ENCODE results near the gene SERTAD1. TPM values are rescaled to one million over a fixed set of nuclear protein-coding genes. Genes with fewer than 3 reads are reported as not detected.
"Not testable (repeated sequence)": the region's sequence is repeated elsewhere in the genome, so short reads cannot be mapped to it uniquely, and the experiment has no call there.

The SERTAD1 gene
- 14.8 and 15.4 TPM in 2 replicates for total RNA-seq (2014; rRNA removed; shearing (Covaris generic))

DNA sequence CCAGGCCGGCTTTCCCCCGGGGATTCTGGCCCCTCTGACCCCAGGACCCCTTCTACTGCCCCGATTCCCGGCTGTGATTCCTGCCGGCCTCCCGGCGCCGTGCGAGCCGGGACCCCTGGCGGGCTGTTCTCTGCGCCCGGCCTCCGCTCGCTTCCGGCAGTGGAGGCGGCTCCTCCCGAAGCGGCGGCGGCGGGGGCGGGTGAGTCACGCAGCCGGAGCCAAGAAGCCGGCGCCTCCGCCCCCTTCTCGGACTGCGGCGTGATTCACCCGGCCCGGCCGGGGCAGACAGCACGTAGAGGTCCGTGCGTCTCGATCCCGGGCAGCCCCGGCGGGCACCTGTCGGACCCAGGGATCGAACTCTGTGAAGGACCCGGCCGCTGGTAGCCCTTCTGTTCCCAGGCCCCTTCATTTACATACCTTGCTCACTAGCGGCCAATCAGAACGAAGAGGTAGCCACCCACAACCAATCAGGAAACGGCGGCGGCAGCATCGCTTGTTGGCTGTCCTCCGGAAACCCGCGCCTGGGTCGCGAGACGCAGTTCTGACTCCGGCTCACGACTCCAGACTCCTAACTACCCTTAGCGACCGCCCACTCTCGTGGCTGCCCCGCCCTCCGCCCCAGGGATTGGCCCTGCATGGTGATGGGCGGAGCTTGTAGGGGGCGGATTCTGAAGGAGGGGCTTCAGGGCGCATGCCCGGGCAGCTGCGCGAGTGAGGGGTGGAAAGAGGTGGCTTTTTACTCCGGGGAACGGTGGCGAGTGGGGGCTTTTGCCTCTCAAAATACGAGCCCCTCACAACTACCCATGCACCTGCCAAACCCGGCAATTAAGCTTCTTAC is at the start of gene SERTAD1:
Gene SERTAD1 (minus strand): TSS at position 543 of the 838 bp plus-strand sequence. CDS start 2,446 bp downstream, outside the sequence.
- peak; percentile 98 for DNase-seq (ENCODE audit: low spot score)

- DNase-seq (ENCODE audit: low spot score), result no peak
These were observed 48.9 kb upstream of the SERTAD1 start for GRCh38 chr19:40474737-40475136.

DNA sequence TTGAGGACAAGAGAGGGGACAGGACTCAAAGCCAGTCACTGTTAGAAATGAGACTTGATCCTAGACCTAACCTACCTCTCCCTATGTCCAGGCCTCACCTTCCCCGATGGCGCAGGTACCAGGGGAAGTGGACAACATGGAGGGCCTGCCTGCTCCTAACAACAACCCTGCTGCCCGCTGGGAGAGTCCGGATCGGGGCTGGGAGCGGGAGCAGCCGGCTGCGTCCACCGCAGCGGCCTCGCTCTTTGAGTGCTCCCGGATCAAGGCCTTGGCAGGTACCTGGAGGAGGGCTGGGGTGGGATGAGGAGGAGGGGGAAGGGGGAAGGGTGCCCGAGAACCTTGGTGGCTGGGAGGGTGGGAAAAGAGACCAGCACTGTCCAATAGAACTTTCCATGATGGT is 46.7 kb upstream of the SERTAD1 start:
- no peak for DNase-seq (ENCODE audit: low spot score)

DNA sequence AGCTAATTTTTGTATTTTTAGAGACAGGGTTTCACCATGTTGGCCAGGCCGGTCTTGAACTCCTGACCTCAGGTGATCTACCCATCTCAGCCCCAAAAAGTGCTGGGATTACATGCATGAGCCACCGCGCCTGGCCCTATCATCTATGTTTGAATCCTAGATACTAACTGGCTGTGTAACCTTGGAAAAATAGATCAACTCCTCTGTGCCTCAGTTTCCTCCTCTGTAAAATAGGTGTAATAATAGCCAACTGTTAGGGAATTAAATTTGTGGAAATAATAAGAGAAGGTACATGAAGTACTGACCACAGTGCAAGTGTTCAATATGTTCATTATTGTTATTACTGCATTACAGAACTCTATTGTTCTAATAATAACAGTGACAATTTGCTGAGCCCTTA is 45.3 kb upstream of the SERTAD1 start:
- no peak for DNase-seq (ENCODE audit: low spot score)

DNA sequence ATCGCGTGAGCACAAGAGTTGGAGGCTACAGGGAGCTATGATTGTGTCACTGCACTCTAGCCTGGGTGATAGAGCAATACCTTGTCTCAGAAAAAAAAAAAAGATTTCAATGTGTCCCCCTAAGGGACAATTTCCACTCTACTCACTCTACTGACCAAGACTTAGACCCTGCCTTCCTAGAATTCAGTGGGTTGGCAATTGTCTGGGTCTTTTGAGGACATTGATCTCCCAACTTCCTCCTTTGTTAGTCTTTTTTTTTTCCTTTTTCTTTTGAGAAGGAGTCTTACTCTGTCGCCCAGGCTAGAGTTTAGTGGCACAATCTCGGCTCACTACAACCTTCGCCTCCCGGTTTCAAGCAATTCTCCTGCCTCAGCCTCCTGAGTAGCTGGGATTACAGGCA is 43.2 kb upstream of the SERTAD1 start:
- no peak for DNase-seq (ENCODE audit: low spot score)

- no peak for DNase-seq (ENCODE audit: low spot score)
These were observed 41.4 kb upstream of the SERTAD1 start, which contains the start of gene SPTBN4 for GRCh38 chr19:40466985-40467734. Gene SPTBN4, plus strand, starts transcription at chr19:40467001. Its CDS starts 5,621 bp downstream, at chr19:40472622.

GRCh38 chr19:40466219-40466984 is 40.6 kb upstream of the SERTAD1 start:
- DNase-seq (ENCODE audit: low spot score), result no peak

GRCh38 chr19:40465557-40466218 is 39.9 kb upstream of the SERTAD1 start, which contains the start of gene BLVRB:
Gene BLVRB, minus strand, starts transcription at chr19:40465745. Its CDS starts 57 bp downstream, at chr19:40465688.
- DNase-seq (ENCODE audit: low spot score), result peak; percentile 98

- peak; percentile 87 for DNase-seq (ENCODE audit: low spot score)
These were observed 39.3 kb upstream of the SERTAD1 start for GRCh38 chr19:40465025-40465556.

DNA sequence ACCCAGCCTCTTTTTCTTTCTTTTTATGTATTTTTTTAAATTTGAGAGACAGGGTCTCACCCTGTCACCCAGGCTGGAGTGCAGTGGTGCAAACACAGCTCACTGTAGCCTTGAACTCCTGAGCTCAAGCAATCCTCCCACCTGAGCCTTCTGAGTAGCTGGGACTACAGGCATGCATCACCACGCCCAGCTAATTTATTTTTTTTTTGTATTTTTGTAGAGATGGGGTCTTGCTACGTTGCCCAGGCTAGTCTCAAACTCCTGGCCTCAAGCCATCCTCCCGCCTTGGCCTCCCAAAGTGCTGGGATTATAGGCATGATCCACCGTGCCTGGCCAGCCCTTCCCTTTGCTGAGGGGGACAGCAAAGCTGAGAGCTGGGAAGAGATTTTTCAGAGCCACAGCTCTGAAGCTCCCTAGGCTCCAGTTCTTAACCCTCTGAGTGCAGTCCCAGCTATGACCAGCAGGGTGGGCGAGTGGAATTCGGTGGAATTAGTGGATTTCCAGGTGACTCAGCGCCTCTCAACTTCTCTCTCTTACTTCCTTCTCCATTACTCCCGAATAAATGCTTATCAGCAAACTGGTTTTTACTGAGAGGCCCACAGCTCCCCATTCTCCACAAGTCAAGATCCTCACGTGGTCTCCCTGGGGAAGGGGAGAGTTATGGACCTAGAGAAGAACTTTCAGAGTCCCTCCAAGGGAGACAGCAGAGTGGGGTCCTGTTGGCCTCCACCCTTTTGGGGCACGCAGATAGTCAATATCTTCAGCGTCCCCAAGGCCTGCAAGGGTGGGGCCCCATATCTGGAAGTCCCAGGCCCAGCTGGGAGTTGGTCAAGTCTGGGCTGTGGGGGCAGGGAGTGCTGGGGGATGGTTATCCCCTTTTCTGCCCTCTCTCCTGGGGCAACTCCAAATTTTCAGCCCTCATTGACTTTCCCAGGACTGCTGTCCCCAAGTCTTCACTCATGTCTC is 38.5 kb upstream of the SERTAD1 start:
- peak; percentile 91 for DNase-seq (ENCODE audit: low spot score)

- peak; percentile 88 for DNase-seq (ENCODE audit: low spot score)
These were observed 37.8 kb upstream of the SERTAD1 start for GRCh38 chr19:40463587-40464037.

DNA sequence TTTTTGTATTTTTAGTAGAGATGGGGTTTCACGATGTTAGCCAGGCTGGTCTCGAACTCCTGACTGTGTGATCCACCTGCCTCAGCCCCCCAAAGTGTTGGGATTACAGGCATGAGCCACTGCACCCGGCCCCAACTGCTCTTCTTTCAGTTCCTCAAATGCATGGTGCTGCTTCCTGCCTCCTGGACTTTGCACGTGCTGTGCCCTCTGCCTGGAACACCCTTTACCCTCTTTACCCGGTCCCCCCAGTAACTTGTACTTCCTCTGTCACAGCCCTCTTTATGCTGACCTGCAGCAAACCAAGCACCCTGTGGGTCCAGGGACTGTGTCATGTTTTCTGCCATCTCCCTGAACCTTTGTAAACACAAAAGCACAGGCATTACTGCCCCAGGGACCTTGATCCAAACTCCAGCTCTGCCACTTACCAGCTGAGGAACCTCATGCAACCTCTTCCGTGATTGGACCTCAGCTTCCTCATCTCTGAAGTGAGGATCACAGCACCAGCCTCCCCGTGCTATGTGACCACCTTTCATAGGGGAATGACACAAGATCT is 36.0 kb upstream of the SERTAD1 start:
- no peak for DNase-seq (ENCODE audit: low spot score)

DNA sequence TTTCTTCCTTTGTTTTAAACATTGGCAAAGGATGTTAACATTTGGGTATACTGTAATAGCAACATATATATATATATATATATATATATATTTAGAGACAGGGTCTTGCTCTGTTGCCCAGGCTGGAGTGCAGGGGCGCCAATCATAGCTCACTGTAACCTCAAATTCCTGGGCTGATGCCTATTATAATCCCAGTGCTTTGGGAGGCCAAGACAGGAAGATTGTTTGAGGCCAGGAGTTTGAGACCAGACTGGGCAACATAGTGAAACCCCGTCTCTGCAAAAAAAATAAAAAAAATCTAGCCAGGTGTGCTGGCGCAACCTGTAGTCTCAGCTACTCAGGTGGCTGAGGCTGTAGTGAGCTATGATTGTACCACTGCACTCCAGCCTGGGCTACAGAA is 34.4 kb upstream of the SERTAD1 start:
- no peak for DNase-seq (ENCODE audit: low spot score)

- no peak for DNase-seq (ENCODE audit: low spot score)
These were observed 32.8 kb upstream of the SERTAD1 start for GRCh38 chr19:40458597-40458974.

DNA sequence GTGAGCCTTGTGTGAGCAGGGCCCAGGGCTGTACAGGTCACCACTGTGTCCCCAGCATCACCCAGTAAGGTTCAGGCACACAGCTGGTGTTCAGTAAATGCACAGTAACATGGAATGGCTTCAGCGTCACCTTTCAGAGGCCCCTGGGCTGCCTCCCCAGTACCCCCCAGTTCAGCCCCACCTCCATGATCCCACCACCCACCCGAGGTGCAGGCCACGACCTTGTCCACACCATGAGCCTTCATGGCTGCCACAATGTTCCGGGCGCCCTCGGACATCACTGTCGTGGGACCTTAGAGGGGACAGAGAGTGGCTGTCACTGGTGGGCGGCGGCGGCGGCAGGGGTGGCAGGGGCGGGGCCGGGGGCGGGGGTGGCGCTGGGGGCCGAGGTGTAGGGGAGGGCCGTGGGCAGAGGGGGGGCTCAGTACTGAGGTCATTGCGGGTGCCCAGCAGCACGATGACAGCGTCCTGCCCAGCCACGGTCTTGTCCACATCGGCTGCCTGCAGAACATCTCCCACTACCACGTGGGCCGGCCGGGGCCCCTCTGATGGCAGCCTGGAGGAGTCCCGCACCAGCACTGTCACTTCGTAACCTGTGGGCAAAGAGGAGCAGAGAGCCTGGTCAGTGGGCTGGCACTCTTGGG is 32.3 kb upstream of the SERTAD1 start:
- no peak for DNase-seq (ENCODE audit: low spot score)

GRCh38 chr19:40457048-40457447 is 31.3 kb upstream of the SERTAD1 start:
- DNase-seq (ENCODE audit: low spot score), result no peak

GRCh38 chr19:40453943-40454342 is 28.2 kb upstream of the SERTAD1 start:
- not testable (repeated sequence) for DNase-seq (ENCODE audit: low spot score)

GRCh38 chr19:40453151-40453735 is 27.5 kb upstream of the SERTAD1 start:
- no peak for DNase-seq (ENCODE audit: low spot score)

DNA sequence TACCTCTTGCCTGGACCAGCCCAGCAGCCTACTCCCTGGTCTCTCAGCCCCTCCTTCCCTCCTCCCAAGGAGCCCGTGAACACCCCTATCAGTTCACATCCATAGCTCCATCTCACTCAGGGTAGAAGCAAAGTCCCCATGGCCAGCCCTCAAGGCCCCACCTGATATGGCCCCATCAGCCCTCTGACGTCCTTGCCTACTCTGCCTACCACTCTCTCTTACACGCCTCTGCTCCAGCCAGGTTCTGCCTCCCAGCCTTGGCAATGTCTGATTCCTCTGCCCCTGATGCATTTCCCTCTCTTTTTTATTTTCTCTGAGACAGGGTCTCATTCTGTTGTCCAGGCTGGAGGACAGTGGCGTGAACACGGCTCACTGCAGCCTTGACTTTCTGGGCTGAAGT is 26.2 kb upstream of the SERTAD1 start:
- no peak for DNase-seq (ENCODE audit: low spot score)
